NOMO-1 treated with dmso at 0.1 percent for 144 hours (cell line): ENCODE measurements around the gene EVC2.

ENCODE experiments used
- DNase-seq: peaks from one replicate; lab custom pipeline; 2025; ENCODE audit not compliant: unreplicated experiment; lab: John Stamatoyannopoulos, UW

EVC2 gene

GRCh38 chr4:5571646-5572045, 136.7 kb downstream of the EVC2 start:
- DNase-seq, result no peak

DNA sequence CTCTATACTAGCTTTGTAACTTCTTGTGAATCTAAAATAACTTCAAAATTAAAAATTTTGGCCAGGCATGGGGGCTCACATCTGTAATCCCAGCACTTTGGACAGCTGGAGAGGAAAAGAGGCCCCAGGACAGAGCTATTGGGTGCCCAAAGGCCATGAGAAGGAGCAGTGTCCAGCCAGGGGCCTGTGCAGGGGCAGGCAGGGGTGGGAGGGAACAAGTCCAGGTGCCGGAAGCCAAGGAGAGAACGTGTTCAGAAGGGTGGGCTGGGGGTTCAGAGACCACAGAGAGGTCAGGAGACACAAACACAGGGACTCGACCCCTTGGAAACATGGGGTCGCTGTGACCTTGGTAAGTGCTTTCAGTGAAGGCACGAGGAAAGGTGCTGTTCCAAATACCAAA, 138.9 kb downstream of the EVC2 start:
- no peak for DNase-seq

DNA sequence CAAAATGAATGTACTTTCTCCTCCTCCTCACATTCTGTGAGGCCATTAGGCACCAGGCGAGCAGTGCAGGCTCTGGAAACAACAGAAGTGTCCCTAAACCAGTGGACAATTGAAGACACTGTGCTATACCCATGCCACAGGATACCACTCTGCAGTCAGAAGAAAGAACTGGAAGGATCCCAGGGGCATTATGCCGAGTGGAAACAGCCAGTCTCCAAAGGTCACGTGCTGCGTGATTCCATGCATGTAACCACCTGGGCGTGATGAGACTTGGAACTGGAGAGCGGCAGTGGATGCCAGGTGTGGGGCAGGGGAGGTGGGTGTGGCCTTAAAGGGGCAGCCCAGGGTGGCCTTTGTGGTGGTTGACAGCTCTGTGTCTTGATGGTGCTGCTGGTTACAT, 139.4 kb downstream of the EVC2 start:
- DNase-seq, result no peak

DNA sequence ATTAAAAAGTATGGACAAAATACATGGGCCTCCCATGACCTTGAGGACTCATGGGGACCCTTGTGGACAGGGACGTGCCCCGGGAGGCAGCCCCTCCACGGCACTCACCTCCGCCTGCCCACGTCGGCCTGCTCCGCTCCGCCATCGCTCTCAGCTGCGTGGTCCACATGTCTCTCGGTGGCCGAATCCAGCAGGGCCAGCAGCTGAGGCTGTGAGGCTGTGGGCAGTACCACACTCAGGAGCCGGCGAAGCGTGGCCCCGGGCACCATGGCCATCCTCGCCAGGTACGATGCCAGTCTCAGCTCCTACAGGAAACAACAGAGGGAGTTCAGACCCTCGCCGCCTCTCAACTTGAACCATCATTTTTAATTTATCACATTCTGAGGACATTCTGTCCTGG, 140.0 kb downstream of the EVC2 start:
- DNase-seq, result no peak

DNA sequence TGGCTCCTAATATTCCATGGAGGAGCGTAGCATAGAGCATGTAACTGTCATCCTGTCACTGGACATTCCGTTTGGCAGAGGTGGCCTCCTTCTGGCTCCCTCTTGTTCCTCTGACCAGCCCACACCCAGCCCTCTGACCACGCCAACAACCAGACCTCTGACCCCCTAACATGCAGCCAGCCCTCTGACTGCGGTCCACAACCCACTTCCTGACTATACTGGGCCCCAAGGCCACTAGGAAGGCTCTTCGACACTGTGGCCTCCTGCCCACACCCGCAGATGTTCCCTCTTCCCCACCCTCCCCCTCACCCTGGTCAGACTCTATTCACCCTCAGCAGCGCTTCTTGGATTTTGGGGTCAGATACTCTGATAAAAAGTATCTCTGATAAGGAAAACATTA, 141.4 kb downstream of the EVC2 start:
- DNase-seq, result no peak

DNA sequence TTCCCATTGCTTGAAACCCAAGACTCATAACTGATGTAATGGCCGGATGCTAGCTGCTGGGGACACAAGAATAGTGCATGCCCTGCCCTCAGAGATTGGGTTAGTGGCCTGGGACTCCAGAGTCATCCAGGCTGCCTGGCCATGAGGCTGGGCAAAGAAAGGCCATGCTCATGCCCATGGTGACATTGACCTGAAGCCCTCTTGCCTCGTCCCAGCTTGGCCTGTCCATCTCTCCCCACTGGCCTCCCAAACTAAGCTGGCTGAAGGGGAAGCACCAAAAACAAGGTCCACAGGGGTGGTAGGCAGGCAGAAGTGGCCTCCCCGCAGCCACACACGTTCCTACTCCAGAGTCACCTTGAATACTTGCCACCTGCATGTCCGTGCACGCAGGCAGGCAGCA, 141.8 kb downstream of the EVC2 start:
- no peak for DNase-seq

- no peak for DNase-seq
Observed at GRCh38 chr4:5563856-5564255, 144.5 kb downstream of the EVC2 start.

GRCh38 chr4:5562476-5562875, 145.9 kb downstream of the EVC2 start:
- no peak for DNase-seq

DNA sequence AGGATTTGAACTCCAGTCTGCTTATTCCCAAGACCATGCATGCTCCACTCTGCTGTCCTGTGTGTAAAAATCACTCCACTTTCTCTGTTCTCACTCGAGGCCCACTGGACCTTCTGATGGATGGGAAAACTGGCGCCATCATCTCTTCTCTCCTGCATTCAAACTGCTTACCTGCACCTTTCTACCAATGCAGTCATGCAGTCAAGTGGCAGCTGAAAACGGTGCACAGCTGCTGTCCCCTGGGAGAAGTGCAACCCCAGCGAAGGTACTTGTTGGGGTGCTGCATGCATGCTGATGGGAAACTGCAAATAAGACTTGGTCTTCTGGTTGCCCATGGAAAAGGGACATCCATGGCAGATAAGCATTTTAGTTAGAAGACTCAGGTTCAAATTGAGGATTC, 147.1 kb downstream of the EVC2 start:
- DNase-seq, result no peak

DNA sequence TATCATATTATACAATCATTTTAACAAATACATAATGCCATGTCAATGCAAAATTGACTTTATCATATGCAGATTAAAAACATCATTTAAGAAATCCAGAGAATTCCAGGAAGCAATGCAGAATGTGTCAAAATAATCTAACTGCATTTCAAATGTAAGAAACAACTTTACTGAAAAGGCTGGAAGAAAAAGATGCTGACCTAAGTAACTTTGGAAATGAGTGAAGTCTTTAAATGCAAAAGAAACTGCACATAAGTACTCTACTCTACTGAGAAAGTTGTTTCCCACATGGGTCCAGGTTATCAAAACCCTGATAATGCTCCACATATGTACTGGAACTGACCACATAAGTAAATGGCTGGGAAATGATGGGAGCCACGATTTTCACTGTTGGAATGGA, 149.9 kb downstream of the EVC2 start:
- no peak for DNase-seq

- DNase-seq, result no peak
Observed at GRCh38 chr4:5554376-5554775, 154.0 kb downstream of the EVC2 start.

GRCh38 chr4:5553801-5554200, 154.6 kb downstream of the EVC2 start:
- DNase-seq, result no peak

DNA sequence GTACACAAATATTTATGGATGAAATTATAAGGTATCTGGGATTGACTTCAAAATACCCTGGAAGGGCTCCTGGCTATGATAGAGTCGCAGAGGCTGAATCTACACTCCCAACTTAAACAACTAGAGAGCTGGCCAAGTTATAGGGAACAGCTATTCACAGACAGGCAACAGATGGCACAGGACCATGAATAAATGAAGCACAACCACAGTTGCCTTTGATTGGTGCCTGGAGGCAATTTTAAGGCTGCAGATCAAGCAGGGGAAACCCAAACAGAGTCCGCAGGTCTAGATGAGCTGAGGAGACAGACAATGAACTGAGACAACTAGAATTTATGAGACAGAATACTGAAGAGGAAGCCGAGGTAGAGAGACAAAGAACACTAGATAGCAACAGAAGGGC, 155.9 kb downstream of the EVC2 start:
- DNase-seq, result no peak

DNA sequence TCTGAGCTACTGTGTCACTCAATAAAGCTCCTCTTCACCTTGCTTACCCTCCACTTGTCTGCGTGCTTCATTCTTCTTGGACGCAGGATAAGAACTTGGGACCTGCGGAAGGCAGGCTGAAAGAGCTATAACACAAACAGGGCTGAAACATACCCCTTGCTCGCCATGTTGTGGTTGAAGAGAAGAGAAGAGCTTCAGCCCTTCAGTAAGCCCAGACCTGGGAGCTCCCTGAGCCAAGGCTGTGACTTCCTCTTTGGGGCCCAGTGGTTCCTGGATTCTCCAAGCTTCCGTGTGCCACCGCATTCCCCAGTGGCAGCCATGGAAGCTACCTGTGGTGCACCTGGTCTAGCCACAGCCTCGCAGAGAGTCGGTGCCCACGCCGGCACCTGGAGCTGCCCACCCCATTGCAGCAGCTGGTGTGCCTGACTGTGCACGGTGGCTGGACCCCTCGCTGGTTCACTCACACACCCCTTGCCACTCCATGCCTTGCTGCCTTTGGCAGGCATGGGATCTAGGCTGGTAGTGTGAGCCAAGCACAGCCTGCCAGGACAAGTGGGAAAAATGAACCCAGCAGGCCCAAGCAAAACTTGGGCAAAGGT, 160.6 kb downstream of the EVC2 start:
- DNase-seq, result no peak

GRCh38 chr4:5545271-5545670, 163.1 kb downstream of the EVC2 start:
- no peak for DNase-seq

DNA sequence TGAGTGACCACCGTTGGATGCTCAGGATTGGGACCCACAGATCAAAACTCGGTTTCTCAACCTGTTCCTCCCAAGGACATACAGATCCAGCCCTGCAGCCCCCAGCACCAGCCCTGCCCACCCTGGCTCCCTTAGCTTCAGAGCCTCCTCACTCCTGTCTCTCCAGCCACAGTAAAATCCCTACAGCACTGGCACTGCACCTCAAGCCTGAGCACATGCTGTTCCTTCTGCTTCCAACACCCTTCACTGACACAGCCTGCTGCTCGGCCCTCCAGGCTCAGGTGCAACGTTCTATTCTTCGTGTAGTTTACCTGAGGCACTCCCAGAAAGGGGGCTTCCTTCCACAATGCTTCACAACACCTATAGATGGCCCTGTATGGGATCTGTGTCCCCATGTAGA, 163.6 kb downstream of the EVC2 start:
- DNase-seq, result no peak

GRCh38 chr4:5543681-5544080, 164.7 kb downstream of the EVC2 start:
- DNase-seq, result no peak

DNA sequence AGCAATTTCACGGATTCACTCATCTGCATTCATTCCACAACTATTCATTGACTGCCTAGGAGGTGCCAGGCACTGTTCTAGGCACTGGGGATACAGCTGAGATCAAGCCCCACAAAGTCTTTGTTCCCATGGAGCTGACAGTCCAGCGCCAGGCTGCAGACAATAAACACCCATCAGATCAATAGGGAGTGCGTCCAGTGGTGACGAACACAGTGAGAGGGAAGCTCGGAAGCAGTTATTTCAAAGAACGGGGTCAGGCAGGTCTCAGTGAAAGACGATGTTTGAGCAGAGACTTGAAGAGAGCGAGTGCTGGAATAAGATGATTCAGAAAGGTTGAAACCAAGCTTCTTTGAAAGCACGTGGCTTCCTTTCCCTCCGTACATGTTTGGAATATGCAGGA, 167.2 kb downstream of the EVC2 start:
- DNase-seq, result no peak

GRCh38 chr4:5539584-5539983, 168.8 kb downstream of the EVC2 start:
- DNase-seq, result no peak

DNA sequence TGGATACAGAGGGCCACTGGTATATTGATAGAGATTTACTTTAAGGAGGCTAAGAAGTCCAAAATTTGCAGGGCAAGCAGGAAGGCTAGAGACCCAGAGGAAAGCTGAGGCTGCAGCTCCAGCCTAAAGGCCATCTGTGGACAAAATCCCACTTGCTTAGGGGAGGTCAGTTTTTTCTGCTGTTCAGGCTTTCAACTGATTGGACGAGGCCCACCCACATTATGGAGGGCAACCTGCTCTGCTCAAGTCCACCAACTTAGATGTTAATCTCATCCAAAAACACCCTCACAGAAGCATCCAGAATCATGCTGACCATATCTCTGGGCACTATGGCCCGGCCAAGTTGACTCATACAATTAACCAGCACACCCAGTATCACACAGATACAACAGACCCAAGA, 176.3 kb downstream of the EVC2 start:
- no peak for DNase-seq

GRCh38 chr4:5528031-5528436, 180.3 kb downstream of the EVC2 start:
- DNase-seq, result no peak

DNA sequence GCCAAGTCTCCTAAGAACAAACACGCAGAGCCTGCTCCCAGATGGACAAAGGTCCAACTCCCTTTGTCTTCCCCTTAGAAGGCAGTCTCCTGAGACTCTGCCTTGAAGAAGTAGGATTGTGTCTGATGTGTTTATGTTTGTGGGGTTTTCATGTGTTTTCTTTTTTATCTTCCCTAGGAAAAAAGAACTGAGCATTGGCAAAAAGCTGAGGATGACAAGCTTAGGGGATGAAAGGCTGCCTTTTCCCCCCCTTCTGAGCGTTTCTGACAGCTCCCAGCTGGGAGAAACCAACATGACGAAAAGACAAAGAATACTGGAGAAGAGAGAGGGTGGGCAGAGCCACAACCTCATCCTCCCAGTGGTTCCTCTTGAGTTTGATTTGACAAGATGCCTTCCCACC, 181.1 kb downstream of the EVC2 start:
- no peak for DNase-seq

DNA sequence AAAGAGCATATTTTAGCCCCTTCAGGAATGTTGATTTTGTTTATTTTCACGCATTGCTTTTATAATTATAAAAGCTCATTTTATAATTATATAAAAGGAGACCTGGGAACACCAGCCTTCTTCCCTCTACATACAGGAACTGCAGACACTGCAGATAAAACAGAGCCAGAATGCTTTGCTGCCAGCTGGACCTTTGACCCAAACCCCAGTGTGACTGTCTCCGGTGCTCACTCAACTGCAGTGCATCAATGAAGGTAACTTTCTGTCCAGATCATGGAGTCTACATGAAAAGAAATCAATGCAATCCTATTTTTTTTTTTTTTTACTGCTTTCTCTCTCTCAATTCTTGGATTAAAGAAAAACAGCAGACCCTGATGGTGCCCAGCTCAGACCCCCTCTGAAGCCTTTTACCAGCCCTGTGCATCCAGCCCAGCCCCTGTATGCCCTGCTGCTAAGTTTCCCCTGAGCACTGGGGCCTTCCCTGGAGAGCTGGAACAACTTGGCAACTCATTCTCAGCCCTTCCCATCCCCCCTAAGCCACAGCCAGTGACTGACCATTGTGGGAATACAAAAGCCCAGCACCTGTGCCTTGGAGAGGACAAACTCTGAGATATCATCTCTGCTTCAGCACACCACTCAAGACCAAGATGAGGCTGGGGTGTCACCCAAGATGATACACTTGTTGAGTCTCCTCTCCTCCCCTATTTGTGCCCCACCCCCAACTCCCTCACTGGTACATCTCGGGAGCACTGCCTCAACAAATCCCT, 182.1 kb downstream of the EVC2 start:
- no peak for DNase-seq
